Adipocyte (in vitro differentiated cells): ENCODE data around the gene C1QTNF8.

Experiments
- DNase-seq: peaks from one replicate; pipeline ENCODE4 v3.0.0-alpha.2; 2015; ENCODE audit warnings: low read depth
- H3K27me3 ChIP-seq: replicated peaks from 2 replicates; pipeline ENCODE4 v1.7.0; 2013; ENCODE audit warnings: mild to moderate bottlenecking, low read length, moderate library complexity; ENCODE audit not compliant: control insufficient read depth, insufficient read depth
- H3K36me3 ChIP-seq: 2 replicates; pipeline ENCODE4 v1.7.0; 2013; ENCODE audit warnings: low read length, mild to moderate bottlenecking, moderate library complexity; ENCODE audit not compliant: control insufficient read depth, insufficient read depth, severe bottlenecking
- H3K4me1 ChIP-seq: 2 replicates; pipeline ENCODE4 v1.7.0; 2013; ENCODE audit warnings: mild to moderate bottlenecking, low read length, moderate library complexity; ENCODE audit not compliant: control insufficient read depth, insufficient read depth
- H3K4me3 ChIP-seq: 2 replicates; pipeline ENCODE4 v1.7.0; 2013; ENCODE audit warnings: mild to moderate bottlenecking, low read length, moderate library complexity
- H3K9ac ChIP-seq: 2 replicates; pipeline ENCODE4 v1.7.0; 2013; ENCODE audit warnings: mild to moderate bottlenecking, low read length, moderate library complexity
- H3K9me3 ChIP-seq: 2 replicates; pipeline ENCODE4 v1.7.0; 2013; ENCODE audit warnings: mild to moderate bottlenecking, low read length, moderate library complexity; ENCODE audit not compliant: control insufficient read depth

Gene C1QTNF8

DNA sequence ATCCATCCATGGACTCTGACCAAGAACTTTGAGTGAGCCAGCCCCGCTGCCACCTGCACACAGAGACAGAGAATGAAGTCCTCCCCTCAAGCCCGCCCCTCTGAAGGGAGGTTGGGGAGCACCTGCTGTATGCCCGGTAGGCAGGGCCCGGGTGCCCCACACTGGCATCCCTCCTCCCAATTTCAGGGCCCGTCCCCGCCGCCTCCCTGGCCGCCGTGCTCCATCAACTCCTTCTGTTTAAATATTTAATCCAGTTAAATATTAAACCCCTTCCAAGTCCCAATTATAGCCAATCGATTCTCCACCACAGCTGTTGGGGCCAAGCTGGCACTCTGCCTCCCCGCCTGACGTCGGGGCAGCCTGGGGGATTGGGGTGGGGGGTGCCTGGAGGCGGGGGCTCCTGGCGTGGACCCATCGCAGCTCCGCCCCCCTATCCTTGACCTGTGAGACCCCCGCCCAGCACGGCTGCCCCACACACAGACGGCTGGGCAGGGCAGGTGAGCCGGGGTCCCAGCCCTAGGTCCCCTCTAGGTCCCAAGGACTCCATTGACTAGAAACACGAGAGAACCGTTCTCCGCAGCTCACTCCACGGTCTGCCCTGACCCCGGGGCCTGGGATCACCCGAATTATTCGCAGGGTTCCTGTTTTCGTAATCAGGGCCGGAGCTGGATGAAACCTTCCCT is 38.9 kb upstream of the C1QTNF8 start:
- Histone ChIP-seq H3K27me3 (peaks cover 21% of the 10 kb centered on the region), H3K9me3 (no peaks in the 10 kb centered on the region), H3K36me3 (no peaks in the 10 kb centered on the region), H3K9ac (no peak overlapping the region), H3K4me1 (no peaks in the 10 kb centered on the region), H3K4me3 (no peak overlapping the region)
- no peak for DNase-seq

DNA sequence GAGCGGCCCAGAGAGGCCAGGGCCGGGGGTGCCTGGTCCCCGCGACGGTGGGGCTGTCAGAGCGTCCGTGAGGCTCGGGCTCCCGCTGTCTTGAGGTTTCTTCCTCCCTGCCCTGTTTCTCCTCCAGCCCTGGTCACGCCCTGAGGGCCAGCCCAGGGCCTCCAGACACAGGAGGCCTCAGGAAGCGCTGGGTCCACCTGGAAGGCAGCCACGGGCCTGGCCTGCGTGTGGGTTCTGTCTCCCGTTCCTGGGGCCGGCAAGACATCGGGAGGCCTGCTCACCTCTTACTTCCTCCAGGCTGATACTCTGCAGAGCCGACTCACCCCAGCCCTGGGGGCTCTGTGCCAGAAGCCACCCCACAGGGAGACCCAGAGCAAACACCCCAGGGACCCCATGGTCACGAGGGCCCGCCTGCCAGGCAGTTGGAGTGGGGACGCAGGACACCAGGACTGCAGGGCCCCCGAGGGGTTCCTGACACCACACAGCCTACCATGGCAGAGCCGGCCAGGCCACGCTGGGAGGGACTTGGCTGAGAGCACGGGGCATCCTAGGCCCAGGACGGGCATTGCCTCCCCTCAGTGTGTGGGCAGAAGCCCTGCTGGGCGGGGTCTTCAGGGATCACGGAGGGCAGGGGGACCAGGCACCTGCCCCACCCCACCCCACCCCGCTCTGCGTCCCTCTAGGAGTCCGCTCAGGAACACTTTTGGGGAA is 37.9 kb upstream of the C1QTNF8 start:
- Histone ChIP-seq H3K27me3 (peaks cover 20% of the 10 kb centered on the region), H3K9me3 (no peaks in the 10 kb centered on the region), H3K4me1 (no peaks in the 10 kb centered on the region), H3K9ac (no peak overlapping the region), H3K36me3 (no peaks in the 10 kb centered on the region), H3K4me3 (no peak overlapping the region)
- DNase-seq: no peak

DNA sequence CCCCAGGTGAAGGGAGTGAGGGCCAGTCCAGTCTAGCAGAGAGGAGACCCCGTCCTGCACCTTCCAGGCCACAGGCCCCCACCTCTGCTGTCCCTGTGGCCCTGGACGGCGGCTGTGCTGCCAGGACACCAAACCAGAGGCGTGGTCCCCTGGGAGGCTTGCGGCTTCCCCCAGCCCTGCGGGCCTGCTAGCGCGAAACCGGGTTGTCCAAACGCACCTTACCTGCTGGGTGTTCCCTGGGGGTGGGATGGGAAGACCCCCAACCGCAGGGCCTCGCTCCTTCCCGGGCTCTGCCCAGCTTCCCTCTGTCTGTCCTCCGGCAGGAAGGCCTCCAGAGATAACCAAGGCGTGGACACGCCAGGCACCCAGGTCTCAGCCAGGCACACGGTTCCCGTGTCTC is 37.2 kb upstream of the C1QTNF8 start:
- Histone ChIP-seq H3K9me3 (no peaks in the 10 kb centered on the region), H3K36me3 (no peaks in the 10 kb centered on the region), H3K4me1 (no peaks in the 10 kb centered on the region), H3K4me3 (no peak overlapping the region), H3K9ac (no peak overlapping the region), H3K27me3 (peaks cover 18% of the 10 kb centered on the region)
- no peak for DNase-seq

DNA sequence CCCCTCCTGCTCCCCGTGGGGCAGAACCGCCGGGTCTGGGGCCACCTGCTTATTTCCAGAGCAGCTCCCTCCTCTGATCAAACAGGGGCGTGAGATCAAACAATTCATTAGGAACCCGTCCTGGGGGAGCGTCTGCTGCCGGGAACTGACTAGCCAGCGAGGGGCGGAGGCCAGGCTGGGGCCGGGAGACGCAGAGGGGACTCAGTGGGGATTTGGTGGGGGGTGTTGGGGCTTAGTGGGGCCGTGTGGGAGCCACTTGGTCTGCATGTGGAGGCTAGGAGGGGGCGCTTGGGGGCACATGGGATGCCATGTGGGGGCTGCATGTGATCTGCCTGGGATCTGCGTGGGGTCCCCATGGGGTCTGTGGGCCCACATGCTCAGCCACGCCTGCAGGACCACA is 36.4 kb upstream of the C1QTNF8 start:
- H3K4me1 ChIP-seq: no peaks in the 10 kb centered on the region
- peaks cover 18% of the 10 kb centered on the region for H3K27me3 ChIP-seq
- no peak for DNase-seq
- no peaks in the 10 kb centered on the region for H3K9me3 ChIP-seq
- H3K9ac ChIP-seq: no peak overlapping the region
- no peaks in the 10 kb centered on the region for H3K36me3 ChIP-seq
- H3K4me3 ChIP-seq: no peak overlapping the region

DNA sequence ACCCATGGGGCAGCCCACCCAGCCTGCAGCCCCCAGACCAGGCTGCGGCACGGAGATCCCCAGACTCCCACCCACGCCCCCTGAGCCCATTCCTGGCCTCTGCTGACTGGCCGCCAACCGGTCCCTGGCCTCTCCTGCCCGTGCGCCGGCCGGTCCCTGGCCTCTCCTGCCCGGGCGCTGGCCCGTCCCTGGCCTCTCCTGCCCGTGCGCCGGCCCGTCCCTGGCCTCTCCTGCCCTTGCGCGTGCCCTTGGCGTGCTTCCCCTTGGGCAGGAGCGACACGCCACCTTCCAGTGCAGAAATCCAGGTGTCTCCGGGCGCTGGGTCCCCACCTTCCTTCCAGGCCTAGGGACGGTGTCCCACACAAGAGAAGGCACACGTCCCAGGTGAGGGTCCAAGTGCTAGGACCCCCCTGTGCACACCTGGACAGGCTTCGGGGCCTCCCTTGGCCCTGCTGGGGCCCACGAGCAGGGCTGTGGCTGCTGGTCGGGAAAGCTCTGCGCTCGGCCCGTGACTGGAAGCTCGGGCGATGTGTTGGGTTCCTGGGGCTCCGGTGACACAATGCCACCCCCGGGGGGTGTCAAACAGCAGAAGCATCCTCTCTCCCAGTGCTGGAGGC is 35.4 kb upstream of the C1QTNF8 start:
- H3K4me3 ChIP-seq: no peak overlapping the region
- no peak for DNase-seq
- H3K4me1 ChIP-seq: no peaks in the 10 kb centered on the region
- peaks cover 18% of the 10 kb centered on the region for H3K27me3 ChIP-seq
- no peaks in the 10 kb centered on the region for H3K36me3 ChIP-seq
- no peak overlapping the region for H3K9ac ChIP-seq
- no peaks in the 10 kb centered on the region for H3K9me3 ChIP-seq

DNA sequence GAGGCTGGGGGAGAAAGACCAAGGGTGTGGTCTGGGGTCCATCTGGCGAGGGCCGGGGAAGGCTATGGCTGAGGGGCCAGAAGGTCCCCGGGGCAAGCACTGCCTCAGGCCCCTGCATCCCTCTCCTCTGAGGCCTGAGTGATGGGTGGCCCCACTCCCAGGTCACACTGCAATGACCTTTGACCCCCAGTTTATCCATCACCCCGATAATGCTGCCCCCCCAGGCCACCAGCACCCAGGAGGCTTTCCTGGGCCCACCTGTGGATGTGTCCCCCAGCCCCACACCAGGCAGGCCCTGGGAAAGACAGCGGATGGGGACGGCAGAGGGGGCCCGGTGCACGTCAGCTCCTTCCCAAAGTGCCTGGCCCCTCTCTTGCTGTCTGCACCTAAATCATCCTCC is 34.3 kb upstream of the C1QTNF8 start:
- peaks cover 15% of the 10 kb centered on the region for H3K27me3 ChIP-seq
- H3K4me1 ChIP-seq: no peaks in the 10 kb centered on the region
- H3K9ac ChIP-seq: no peak overlapping the region
- H3K9me3 ChIP-seq: no peaks in the 10 kb centered on the region
- no peak for DNase-seq
- no peak overlapping the region for H3K4me3 ChIP-seq
- no peaks in the 10 kb centered on the region for H3K36me3 ChIP-seq

DNA sequence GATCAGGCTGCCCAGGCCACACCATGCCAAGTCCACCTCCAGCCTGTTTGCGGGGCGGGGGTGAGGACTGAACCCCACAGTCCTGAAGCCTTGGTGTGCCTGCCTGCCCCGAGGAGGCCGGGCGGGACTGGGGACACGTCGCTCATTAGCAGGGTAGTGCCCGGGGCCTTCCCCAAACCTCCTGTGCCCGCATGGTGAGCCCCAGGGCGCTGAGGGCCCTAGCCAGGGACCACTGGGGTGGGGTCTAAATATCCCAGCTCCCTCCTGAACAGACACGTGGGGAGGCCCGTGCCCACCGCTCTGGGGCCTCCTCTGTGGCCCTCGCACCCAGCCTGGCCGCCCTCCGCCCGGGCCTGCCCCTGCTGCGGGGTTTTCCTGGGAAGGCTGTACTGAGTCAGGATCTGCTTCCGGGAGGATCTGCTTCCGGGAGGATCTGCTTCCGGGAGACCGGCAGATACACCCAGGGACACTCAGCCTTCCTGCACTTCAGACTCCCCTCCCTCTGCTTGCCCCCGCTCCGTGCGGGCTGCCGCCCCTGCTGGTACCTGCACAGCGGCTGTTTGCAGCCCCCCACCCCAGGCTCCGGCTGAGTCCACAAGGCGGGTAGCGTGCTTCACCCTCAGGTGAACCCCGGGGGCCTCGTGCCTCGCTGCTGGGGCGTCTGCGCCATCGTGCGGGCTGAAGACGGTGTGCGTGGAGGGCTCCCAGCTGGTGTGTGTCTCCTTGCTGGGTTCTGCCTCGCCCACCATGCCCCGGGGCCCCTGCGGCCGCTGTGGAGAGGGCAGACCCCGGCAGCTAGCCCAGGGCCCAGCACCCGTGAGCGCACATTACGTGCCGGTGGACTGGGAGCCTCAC is 33.3 kb upstream of the C1QTNF8 start:
- Histone ChIP-seq H3K9me3 (no peaks in the 10 kb centered on the region), H3K27me3 (peaks cover 19% of the 10 kb centered on the region), H3K4me3 (no peak overlapping the region), H3K4me1 (no peaks in the 10 kb centered on the region), H3K36me3 (no peaks in the 10 kb centered on the region), H3K9ac (no peak overlapping the region)
- DNase-seq: no peak

DNA sequence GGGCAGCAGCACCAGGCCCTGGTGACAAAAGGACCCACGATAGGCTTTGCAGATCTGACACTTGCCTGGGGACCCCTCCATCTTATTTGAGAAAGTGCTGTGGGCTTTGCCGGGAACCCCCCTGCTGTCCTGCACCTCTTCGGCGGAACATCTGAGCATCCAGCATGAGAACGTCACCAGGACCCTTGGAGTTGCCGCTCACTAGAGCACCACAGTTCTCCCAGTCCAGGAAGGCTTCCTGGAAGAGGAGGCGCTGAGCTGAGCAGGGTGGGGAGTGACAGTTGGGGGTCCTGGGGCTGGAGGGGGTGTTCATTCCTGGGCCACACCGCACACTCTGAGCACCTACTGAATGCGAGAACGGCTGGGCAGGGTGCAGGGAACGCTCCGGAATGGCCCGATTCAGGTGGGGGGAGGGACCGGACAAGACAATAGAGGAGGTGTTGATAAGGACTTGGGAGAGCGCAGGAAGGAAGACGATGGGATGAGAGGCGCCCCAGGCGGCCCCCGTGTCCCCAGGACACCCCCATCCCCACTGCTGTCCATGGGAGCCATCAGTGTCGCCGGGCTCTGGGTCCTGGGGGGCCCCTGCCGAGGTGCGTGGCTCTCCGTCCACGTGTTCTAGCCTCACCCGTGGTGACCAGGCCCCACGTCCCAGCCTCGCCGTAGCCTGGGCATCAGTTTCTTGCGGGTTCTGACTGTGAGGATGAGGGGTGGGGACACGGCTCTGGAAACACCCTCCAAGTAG is 32.1 kb upstream of the C1QTNF8 start:
- DNase-seq: no peak
- Histone ChIP-seq H3K4me1 (no peaks in the 10 kb centered on the region), H3K27me3 (peaks cover 13% of the 10 kb centered on the region), H3K4me3 (no peak overlapping the region), H3K36me3 (no peaks in the 10 kb centered on the region), H3K9me3 (no peaks in the 10 kb centered on the region), H3K9ac (no peak overlapping the region)

DNA sequence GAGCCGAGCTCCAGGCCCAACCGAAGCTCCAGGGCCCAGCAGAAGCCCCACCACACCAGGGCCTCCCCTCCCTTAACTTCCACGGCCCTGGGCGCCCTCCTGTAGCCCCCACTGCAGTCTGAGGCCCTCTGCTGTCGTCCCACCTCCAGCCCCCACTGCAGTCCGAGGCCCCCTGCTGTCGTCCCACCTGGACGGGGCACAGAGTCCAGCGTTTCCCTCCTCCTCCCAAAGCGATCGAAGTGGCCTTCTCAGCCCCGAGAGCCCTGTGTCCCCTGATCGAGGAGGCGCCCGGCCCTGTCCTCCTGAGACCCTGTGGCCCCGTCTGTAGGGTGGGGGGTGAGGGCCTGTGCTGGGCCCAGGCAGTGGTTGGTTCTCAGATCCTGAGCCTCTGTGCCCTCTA is 31.1 kb upstream of the C1QTNF8 start:
- H3K36me3 ChIP-seq: no peaks in the 10 kb centered on the region
- no peaks in the 10 kb centered on the region for H3K4me1 ChIP-seq
- no peak overlapping the region for H3K9ac ChIP-seq
- DNase-seq: no peak
- H3K4me3 ChIP-seq: no peak overlapping the region
- no peaks in the 10 kb centered on the region for H3K9me3 ChIP-seq
- peaks cover 13% of the 10 kb centered on the region for H3K27me3 ChIP-seq

DNA sequence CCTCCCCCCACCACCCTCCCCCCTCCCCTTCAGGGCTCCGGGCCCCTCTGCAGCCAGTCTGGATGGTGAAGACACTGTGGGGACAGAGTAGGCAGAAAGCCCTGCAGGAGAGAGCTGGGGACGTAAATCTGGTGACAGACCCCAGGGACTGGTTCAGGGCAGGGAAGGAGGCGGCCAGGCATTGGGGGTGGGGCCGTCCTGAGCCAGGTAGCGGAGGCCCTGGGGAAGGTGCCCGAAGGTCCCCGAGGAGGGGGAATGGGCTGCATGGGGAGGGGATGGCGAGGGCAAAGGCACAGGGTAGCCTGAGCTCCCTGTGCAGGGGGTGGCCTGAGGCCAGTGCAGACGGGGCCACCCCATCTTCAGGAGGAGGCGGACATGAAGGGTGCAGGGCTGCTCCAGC is 30.5 kb upstream of the C1QTNF8 start:
- Histone ChIP-seq H3K36me3 (no peaks in the 10 kb centered on the region), H3K4me3 (no peak overlapping the region), H3K27me3 (peaks cover 8% of the 10 kb centered on the region), H3K9ac (no peak overlapping the region), H3K4me1 (no peaks in the 10 kb centered on the region), H3K9me3 (no peaks in the 10 kb centered on the region)
- no peak for DNase-seq
